ENCODE results near the gene RNF186. TPM values are rescaled to one million over a fixed set of nuclear protein-coding genes. Genes with fewer than 3 reads are reported as not detected.

RNF186 gene
- total and polyA plus RNA-seq, 2 donors (not counting 1 experiment from before 2014, with no cell fraction given) = not detected

GRCh38 chr1:19813643-19813960 is 1.5 kb downstream of the RNF186 start:
- Histone ChIP-seq H2AFZ (ENCODE audit: insufficient read depth, low read depth, low read length, poor library complexity, severe bottlenecking) (no peak overlapping the region), H3K4me1 (ENCODE audit: control insufficient read depth in 2 of 2, insufficient read depth in 2 of 2, low read length in 2 of 2) (no peaks in the 10 kb centered on the region), H4K20me1 (ENCODE audit: control insufficient read depth, insufficient read depth, low read length, poor library complexity, severe bottlenecking) (no peaks in the 10 kb centered on the region), H3K79me2 (ENCODE audit: control insufficient read depth, insufficient read depth, low read length) (no peaks in the 10 kb centered on the region), H3K9ac (ENCODE audit: low read length) (no peak overlapping the region), H3K27me3 (replicated peaks in 1 of 4; ENCODE audit: control extremely low read depth in 1 of 4, control insufficient read depth in 3 of 4, insufficient read depth in 4 of 4, low read length in 3 of 4) (peaks cover 0 to 4% (median 0%) of the 10 kb centered on the region in 4 experiments), H3K36me3 (replicated peaks in 1 of 2; ENCODE audit: control extremely low read depth in 1 of 2, control insufficient read depth in 1 of 2, extremely low read depth in 1 of 2, insufficient read depth in 2 of 2, low read length in 1 of 2) (no peaks in the 10 kb centered on the region), H3K4me3 (ENCODE audit: control extremely low read depth in 1 of 5, extremely low read depth in 1 of 5, insufficient read depth in 1 of 5, low read depth in 2 of 5, low read length in 4 of 5) (no peak overlapping the region), H3K4me2 (replicated peaks; ENCODE audit: low read depth, low read length, poor library complexity, severe bottlenecking) (no peak overlapping the region), H3K9me3 (ENCODE audit: control extremely low read depth in 1 of 3, control insufficient read depth in 2 of 3, insufficient read depth in 1 of 3, low read length in 2 of 3) (no peaks in the 10 kb centered on the region), H3K27ac (ENCODE audit: low read length in 2 of 2) (no peak overlapping the region)
- no peak for DNase-seq
- H3K4me1 Mint-ChIP-seq = no peaks in the 10 kb centered on the region
- no peak overlapping the region for H3K4me3 Mint-ChIP-seq
- 100% methylated on average over 1 of the region's 4 CpGs for WGBS (ENCODE audit: insufficient coverage)
- no peak for TF ChIP-seq EZH2 (IDR thresholded peaks at IDR 0.05; ENCODE audit: borderline replicate concordance, insufficient read depth, low read depth, low read length, poor library complexity, severe bottlenecking)
- TF ChIP-seq, protein P1, sequence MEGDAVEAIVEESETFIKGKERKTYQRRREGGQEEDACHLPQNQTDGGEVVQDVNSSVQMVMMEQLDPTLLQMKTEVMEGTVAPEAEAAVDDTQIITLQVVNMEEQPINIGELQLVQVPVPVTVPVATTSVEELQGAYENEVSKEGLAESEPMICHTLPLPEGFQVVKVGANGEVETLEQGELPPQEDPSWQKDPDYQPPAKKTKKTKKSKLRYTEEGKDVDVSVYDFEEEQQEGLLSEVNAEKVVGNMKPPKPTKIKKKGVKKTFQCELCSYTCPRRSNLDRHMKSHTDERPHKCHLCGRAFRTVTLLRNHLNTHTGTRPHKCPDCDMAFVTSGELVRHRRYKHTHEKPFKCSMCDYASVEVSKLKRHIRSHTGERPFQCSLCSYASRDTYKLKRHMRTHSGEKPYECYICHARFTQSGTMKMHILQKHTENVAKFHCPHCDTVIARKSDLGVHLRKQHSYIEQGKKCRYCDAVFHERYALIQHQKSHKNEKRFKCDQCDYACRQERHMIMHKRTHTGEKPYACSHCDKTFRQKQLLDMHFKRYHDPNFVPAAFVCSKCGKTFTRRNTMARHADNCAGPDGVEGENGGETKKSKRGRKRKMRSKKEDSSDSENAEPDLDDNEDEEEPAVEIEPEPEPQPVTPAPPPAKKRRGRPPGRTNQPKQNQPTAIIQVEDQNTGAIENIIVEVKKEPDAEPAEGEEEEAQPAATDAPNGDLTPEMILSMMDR (IDR thresholded peaks at IDR 0.05) = no peak
- peaks cover 32% of the 10 kb centered on the region for H3K27me3 Mint-ChIP-seq
- no peak overlapping the region for H3K27ac Mint-ChIP-seq
- ChIA-PET POLR2A (no interaction called here), CTCF (interaction anchor here (1.1 kb wide), 1 partner anchor 52 kb away, joined by 4 read pairs; no protein-coding TSS in a partner anchor)
- no peak for ATAC-seq (ENCODE audit: low read depth)
- intact Hi-C loops (cut with micrococcal nuclease) = no loop called here
- H3K9me3 Mint-ChIP-seq (ENCODE audit: insufficient read depth) = no peaks in the 10 kb centered on the region

DNA sequence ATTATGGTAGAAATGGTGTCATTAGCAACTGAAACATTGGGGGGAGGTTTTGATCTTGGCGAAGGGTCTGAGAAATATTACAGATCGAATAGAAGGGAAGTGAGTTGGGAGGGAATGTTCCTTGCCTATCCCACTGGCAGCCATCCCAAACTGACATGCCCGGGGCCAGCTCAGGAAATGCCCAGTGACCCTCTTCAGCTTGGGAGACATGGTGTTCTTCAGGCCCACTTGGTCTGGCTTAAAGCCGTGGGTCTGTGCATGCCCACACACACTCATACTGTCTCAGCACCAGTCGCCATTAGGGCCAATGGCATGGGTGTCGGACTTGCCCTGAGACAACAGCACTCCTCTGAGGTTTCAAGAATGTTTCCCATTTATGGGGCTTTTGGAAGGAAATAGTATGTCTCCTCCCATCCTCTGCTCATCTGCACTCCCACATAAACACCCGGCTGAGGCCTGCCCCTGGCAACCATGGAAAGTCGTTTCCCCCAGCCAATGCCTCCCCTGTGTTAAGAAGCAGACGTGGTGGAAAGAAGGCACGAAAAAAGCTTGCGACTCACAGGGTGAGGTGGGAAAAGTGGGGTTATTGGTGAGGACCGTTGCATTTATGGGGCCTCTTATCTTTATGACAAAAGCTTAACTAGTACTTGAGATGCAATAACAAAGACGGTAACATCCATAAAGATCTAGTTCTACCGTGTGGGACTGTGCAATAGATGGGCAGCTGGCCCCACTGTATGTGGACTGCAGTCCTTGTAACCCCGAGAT is 2.0 kb downstream of the RNF186 start:
- Histone ChIP-seq H3K9me3 (ENCODE audit: control extremely low read depth in 1 of 3, control insufficient read depth in 2 of 3, insufficient read depth in 1 of 3, low read length in 2 of 3) (no peaks in the 10 kb centered on the region), H3K4me3 (ENCODE audit: control extremely low read depth in 1 of 5, extremely low read depth in 1 of 5, insufficient read depth in 1 of 5, low read depth in 2 of 5, low read length in 4 of 5) (no peak overlapping the region), H3K4me2 (replicated peaks; ENCODE audit: low read depth, low read length, poor library complexity, severe bottlenecking) (no peak overlapping the region), H3K79me2 (ENCODE audit: control insufficient read depth, insufficient read depth, low read length) (no peaks in the 10 kb centered on the region), H3K27me3 (replicated peaks in 1 of 4; ENCODE audit: control extremely low read depth in 1 of 4, control insufficient read depth in 3 of 4, insufficient read depth in 4 of 4, low read length in 3 of 4) (peaks cover 0 to 4% (median 0%) of the 10 kb centered on the region in 4 experiments), H4K20me1 (ENCODE audit: control insufficient read depth, insufficient read depth, low read length, poor library complexity, severe bottlenecking) (no peaks in the 10 kb centered on the region), H3K9ac (ENCODE audit: low read length) (no peak overlapping the region), H3K27ac (ENCODE audit: low read length in 2 of 2) (no peak overlapping the region), H2AFZ (ENCODE audit: insufficient read depth, low read depth, low read length, poor library complexity, severe bottlenecking) (no peak overlapping the region), H3K4me1 (ENCODE audit: control insufficient read depth in 2 of 2, insufficient read depth in 2 of 2, low read length in 2 of 2) (no peaks in the 10 kb centered on the region), H3K36me3 (replicated peaks in 1 of 2; ENCODE audit: control extremely low read depth in 1 of 2, control insufficient read depth in 1 of 2, extremely low read depth in 1 of 2, insufficient read depth in 2 of 2, low read length in 1 of 2) (no peaks in the 10 kb centered on the region)
- Mint-ChIP-seq H3K4me1 (no peaks in the 10 kb centered on the region), H3K27me3 (peaks cover 36% of the 10 kb centered on the region), H3K9me3 (ENCODE audit: insufficient read depth) (no peaks in the 10 kb centered on the region), H3K4me3 (no peak overlapping the region), H3K27ac (no peak overlapping the region)
- ATAC-seq (ENCODE audit: low read depth) (no peak), DNase-seq (no peak)
- CTCF ChIA-PET = interaction anchor here (1.1 to 2.0 kb wide), 2 partner anchors 51 to 52 kb away, joined by 4 to 5 read pairs; no protein-coding TSS in a partner anchor
- 90% methylated on average over 11 of the region's 15 CpGs for WGBS (ENCODE audit: insufficient coverage)
- intact Hi-C loops (cut with micrococcal nuclease) = no loop called here
- POLR2A ChIA-PET = no interaction called here
- TF ChIP-seq EZH2 (IDR thresholded peaks at IDR 0.05; ENCODE audit: borderline replicate concordance, insufficient read depth, low read depth, low read length, poor library complexity, severe bottlenecking) = no peak
- TF ChIP-seq, protein P1 (IDR thresholded peaks at IDR 0.05) = no peak
